Measurements from ENCODE around the gene ZNF718.

DNA sequence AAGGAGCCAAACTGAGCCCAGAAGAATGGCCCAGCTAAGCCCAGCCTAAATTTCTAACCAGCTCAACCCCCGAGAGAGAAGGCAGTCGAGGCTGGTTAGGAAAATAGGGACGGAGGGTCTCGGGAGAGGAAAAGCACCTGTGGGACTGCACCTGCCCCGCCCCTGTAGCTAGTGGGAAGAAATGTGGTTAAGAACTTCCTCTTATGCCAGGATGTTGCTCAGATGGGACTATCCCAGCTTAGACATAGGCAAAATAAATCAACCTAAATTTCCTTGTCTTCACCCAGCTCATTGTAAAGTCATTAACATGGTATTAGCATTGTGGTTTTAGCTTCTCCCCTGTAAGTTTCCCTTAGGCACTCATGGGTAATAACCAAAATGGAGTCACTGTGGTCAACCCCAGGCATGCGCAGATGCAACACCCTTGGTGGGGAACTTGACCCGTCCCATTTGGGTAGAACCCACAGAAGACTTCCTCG, 86.8 kb downstream of the ZNF718 start:
- TF ChIP-seq, protein P1, sequence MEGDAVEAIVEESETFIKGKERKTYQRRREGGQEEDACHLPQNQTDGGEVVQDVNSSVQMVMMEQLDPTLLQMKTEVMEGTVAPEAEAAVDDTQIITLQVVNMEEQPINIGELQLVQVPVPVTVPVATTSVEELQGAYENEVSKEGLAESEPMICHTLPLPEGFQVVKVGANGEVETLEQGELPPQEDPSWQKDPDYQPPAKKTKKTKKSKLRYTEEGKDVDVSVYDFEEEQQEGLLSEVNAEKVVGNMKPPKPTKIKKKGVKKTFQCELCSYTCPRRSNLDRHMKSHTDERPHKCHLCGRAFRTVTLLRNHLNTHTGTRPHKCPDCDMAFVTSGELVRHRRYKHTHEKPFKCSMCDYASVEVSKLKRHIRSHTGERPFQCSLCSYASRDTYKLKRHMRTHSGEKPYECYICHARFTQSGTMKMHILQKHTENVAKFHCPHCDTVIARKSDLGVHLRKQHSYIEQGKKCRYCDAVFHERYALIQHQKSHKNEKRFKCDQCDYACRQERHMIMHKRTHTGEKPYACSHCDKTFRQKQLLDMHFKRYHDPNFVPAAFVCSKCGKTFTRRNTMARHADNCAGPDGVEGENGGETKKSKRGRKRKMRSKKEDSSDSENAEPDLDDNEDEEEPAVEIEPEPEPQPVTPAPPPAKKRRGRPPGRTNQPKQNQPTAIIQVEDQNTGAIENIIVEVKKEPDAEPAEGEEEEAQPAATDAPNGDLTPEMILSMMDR (IDR thresholded peaks at IDR 0.05; ENCODE audit: poor library complexity, severe bottlenecking), result no peak
- TF ChIP-seq EP300 (conservative IDR thresholded peaks at IDR 0.05; ENCODE audit: poor library complexity, severe bottlenecking), result no peak
